HG03558 (cell line): ENCODE measurements around the gene ESPNL.
"Not testable (repeated sequence)": the region's sequence is repeated elsewhere in the genome, so short reads cannot be mapped to it uniquely, and the experiment has no call there.

Source experiments
- ATAC-seq: cut with Tn5 transposase; IDR thresholded peaks from one replicate; pipeline ENCODE4 v1.9.1; 2021; ENCODE audit warnings: moderate number of reproducible peaks; ENCODE audit not compliant: unreplicated experiment; ENCODE audit errors: extremely low read depth

Gene ESPNL

GRCh38 chr2:238100049-238100820 lies at the start of gene ESPNL:
Gene ESPNL (plus strand): TSS chr2:238100340. CDS start chr2:238100420, 80 bp downstream.
- no peak for ATAC-seq

- ATAC-seq = no peak
These were observed 46.9 kb upstream of the ESPNL start for GRCh38 chr2:238053191-238053776.

DNA sequence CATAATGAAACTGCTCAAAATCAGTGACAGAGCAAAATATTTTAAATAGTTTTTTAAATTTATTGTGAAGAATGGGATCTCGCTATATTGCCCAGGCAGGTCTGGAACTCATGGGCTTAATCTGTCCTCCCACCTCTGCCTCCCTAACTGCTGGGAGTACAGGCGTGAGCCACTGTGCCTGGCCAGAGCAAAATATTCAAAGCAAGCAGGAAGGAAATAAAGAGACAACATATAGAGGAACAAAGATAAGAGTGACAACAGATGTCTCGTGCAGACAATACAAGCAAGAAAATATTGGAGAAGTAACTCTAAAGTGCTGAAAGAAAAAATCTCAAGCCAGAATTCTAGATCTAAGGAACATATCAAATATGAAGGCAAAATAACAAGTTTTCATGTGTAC lies 44.3 kb upstream of the ESPNL start:
- no peak for ATAC-seq

- not testable (repeated sequence) for ATAC-seq
These were observed 42.2 kb upstream of the ESPNL start for GRCh38 chr2:238057696-238058575.

- no peak for ATAC-seq
These were observed 40.6 kb upstream of the ESPNL start for GRCh38 chr2:238059505-238059904.

GRCh38 chr2:238060096-238060541 lies 40.0 kb upstream of the ESPNL start:
- no peak for ATAC-seq

DNA sequence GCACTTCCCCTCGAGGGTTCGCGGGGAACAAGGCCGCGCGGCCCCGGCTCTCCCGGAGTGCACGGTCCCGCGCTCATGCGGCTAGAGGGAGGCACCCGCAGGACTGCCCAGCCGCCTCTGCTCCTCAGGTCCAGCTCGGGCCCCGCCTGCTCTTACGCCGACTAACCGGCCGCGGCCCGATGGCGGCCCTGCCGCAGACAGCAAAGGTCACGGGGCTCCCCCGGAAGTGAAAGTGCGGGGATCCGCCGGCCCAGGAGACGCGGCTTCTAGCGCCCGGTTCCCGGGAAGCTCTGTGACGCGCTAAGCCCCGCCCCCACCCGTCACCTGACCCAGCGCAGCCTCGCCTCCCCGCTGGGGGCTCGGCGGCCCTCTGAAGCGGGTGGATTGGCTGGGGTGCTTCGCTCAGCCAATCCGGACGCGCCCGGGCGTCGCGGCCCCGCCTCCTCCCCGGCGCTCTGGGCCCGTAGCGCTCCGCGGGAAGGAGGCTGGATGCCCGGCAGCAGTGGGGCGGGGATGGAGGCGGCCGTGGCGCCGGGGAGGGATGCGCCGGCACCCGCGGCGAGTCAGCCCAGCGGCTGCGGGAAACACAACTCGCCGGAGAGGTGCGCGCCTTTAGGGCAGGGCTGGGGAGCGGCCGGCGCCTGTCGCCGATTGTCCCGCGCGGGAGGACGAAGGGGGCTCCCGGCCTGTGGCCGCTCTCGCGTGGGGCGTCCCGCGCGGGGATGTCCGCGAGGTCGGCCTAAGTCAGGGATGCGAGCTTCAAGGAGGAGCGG lies 39.4 kb upstream of the ESPNL start, which contains the start of gene SCLY:
Gene SCLY (plus strand): TSS at position 460 of the 773 bp plus-strand sequence. CDS start 54 bp downstream, at position 514.
- peak; percentile 88 for ATAC-seq

DNA sequence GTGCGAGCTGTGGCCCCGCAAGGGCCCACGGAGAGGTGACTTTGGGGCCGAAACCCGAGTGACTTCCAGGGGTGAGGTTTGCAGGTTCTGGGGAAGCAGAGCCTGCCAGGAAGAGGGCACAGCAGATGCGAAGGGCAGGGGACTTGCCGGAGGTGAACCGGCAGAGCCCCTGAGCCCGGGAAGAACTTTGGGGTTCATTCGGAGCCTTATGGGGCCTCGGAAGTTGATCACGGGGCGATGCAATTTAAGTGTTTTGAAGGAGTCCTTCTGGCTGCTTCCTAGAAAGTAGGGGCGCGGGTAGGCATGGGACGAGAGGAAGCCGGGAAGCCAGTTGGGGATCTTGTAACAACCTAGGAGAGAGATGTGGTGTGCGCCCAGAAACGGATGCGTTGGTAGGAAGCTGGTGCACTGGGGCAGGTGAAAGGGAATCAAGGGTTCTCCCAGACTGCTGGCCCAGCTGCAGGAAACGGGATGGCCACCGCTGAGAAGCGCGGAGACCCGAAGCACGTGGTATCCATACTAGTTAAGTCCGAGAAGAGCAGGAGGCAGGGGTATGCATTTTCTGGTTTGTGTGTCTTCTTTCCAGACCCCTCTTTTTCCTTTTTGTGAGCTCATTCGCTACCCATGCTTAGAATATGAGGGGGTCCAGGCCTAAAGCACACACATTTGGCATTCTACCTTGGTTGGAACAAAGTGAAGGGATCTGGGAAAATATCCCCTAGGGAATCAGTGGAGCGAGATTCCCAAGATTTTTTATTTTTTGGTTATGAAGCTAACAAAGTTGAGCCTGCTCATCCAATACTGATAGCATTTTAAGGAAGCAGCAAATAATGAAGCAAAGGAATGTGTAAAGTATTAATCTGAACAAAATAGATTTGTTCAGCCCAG lies 38.6 kb upstream of the ESPNL start:
- ATAC-seq = peak; percentile 2

DNA sequence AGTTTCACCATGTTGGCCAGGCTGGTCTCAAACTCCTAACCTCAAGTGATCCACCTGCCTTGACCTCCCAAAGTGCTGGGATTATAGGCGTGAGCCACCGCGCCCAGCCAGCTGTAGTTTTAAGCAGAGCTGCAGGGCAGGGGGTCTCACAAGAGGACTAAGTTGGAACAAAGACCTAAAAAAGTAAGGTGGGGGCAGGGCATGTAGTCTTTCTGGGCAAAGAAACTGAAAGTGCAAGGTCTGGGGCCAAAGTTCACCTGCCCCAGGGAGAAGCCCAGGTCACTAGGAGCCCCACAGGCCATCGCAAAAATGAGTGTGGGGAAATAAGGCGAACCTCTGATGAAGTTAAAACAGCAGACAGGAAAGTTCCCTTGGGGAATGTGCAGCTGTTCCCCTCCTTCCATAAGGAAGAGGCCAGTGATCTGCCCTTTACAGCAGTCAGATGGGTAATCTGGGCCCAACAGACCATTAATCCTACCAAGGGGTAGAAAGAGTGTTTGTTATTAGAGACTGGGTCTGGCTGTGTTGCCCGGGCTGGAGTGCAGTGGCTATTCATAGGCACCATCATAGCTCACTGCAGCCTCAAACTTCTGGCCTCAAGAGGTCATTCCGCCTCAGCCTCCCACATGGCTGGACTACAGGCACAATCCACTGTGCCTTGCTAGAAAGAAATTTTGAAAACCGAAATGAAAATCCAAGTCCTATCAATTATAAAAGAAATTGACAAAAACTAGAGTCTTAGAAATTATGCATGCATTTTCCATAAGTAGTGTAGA lies 36.5 kb upstream of the ESPNL start:
- ATAC-seq = no peak

DNA sequence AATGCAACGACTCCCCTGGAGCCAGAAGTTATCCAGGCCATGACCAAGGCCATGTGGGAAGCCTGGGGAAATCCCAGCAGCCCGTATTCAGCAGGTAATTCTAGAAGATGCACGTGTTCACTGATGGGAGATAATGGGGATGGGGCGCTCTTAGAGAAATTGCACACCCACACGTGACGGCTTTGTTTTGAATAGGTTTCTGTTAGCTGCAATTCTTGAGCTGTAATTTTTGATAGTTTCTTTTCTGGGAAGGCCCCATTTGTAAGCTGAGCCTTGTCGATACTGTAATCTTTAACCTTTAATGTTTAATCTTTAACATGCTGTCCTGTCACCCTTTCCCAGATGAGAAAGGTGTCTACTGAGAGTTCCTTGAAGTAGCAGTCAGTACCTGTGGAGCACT lies 35.8 kb upstream of the ESPNL start:
- ATAC-seq = no peak

DNA sequence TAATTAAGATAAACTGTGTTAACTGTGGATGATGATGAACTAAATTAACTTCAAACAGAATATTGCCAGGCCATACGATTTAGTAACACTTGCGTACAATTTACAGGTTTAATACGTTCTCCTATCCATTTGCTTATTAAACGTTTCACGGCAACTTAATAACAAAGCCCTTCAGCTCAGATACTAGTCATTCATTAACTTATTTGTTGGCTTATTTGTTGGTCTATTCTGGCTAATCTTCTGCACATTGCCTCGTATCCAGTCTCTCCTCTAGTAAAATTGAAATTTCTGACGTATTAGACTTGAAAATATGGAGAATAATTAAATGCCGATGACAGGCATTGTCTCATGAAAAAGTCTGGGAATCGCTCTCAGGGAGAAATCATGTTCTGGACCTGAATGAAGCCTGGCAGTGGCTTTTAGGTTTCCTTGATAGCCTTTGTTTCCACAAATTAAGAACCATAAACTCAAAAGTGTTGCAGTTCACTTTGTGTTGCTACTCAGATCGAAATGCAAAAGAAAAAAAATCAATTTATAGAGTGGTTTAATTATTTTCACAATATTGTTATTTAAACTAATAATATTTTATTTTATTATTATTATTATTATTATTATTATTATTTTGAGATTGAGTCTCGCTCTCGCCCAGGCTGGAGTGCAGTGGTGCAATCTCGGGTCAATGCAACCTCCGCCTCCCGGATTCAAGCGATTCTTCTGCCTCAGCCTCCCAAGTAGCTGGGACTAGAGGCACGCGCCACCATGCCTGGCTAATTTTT lies 34.9 kb upstream of the ESPNL start:
- ATAC-seq = no peak

- no peak for ATAC-seq
These were observed 33.9 kb upstream of the ESPNL start for GRCh38 chr2:238066218-238066617.

GRCh38 chr2:238066718-238067117 lies 33.4 kb upstream of the ESPNL start:
- not testable (repeated sequence) for ATAC-seq

DNA sequence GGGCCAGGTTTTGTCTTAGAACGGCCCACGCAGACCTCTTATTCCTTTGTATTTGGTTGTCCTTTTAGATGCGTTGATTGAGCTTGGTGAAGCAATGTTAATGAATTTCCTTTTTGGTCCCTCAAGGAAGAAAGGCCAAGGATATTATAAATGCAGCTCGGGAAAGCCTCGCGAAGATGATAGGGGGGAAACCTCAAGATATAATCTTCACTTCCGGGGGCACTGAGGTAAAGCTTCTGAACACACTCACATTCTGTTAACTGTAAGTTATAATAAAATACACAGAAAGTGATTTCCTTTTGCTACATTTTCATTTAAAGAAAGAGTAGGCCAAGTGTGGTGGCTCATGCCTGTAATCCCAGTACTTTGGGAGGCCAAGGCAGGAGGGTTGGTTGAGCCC lies 32.2 kb upstream of the ESPNL start:
- no peak for ATAC-seq

DNA sequence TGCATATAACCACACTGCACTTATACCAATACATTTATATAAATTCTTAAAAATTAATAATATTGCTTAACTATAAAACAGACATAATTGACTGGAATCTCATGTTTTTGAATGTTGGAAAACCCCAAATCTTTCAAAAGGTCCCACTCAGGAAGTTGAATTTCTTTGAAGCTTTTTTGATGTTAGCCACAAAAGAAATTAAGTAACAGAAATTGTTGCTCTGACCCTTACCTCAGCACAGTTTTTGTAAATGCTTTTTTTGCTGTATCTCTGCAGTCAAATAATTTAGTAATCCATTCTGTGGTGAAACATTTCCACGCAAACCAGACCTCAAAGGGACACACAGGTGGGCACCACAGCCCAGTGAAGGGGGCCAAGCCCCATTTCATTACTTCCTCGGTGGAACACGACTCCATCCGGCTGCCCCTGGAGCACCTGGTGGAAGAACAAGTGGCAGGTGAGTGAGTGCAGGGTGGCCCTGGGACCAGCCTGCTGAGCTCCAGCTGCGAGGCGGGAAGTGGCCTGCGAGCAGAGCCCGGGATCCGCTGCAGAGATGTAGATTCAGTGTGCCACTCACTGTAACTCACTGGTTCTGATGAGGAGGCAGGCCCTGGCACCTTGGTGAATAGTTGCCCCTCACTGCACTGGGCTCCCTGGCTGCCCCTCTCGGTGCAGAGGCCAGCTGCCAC lies 31.0 kb upstream of the ESPNL start:
- ATAC-seq = no peak

DNA sequence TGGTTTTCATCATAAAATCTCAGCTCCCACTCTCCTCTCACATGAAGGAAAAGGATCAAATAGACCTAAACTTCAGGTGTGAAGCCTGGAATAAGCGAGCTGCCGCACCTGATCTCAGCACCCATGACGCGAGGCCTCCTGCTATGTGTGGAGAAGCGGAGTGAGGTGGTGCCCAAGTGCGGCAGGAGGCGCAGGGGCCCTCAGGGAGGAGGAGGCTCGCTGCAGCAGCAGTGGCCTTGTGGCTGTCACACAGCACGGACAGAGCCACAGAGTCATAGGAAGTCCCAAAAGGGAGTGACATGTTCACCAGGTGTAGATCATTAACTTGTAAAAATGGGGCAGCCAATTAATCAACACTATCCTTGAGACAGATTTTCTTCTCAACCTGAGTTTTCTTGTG lies 30.3 kb upstream of the ESPNL start:
- no peak for ATAC-seq

GRCh38 chr2:238075397-238075796 lies 24.7 kb upstream of the ESPNL start:
- ATAC-seq = no peak
